Nephron progenitor cell (in vitro differentiated cells): ENCODE data around the gene S100A12.
A peak's percentile ranks its signal among the peaks of the same experiment; 100 is the strongest.

Experiments used
- DNase-seq: peaks from one replicate; pipeline ENCODE4 v3.0.0; 2021
- H3K27ac Mint-ChIP-seq: 2 replicates; pipeline ENCODE4 v1.8.0; 2021; ENCODE audit warnings: mild to moderate bottlenecking, moderate library complexity, mixed read lengths
- H3K27me3 Mint-ChIP-seq: 2 replicates; pipeline ENCODE4 v1.8.0; 2021; ENCODE audit warnings: mild to moderate bottlenecking, low read depth, mixed read lengths; ENCODE audit not compliant: poor library complexity
- H3K36me3 Mint-ChIP-seq: 2 replicates; pipeline ENCODE4 v1.8.0; 2021; ENCODE audit warnings: low read depth, mixed read lengths
- H3K4me1 Mint-ChIP-seq: 2 replicates; pipeline ENCODE4 v1.8.0; 2021; ENCODE audit warnings: mixed read lengths
- H3K4me3 Mint-ChIP-seq: 2 replicates; pipeline ENCODE4 v1.8.0; 2021; ENCODE audit warnings: mild to moderate bottlenecking, moderate library complexity, mixed read lengths
- H3K9me3 Mint-ChIP-seq: 2 replicates; pipeline ENCODE4 v1.8.0; 2021; ENCODE audit warnings: mild to moderate bottlenecking, moderate library complexity, mixed read lengths
- TF ChIP-seq, protein P1 (sequence below): fragments of 200-600 bp; sonication (generic); IDR thresholded peaks from 2 replicates; pipeline ENCODE4 v1.5.0; 2021; ENCODE audit warnings: antibody characterized with exemption

Gene S100A12

DNA sequence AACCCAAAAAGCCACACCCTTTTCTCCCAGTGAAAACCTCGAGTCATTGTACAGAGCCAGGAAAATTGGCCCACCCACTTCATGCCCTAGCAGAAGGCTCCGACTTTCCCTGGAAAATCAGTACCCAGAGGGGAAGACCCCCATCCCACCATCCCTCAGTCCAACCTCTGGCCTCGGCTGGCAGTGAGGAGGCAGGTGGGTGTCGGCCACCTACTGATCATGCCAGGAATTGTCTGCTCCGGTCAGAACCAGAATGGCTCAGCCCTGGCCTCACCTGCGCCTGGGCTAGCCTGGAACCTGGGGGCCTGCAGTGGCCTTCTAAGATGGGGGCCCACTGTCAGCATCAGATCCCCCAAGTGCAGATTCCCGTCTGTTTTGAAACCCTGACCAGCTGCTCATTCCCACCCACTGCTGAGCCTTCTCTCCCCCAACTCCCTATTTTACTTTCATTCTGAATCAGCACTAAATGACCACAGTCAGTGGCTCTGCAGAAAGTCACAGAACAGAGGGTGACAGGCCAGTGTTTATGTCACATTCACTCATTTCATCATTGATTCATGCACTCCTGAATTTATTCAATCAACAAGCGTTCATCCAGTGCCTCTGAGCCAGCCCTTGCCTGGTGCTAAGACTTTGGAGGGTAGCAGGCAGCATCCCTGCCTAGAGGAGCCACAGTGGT is 20.8 kb downstream of the S100A12 start:
- H3K4me1 Mint-ChIP-seq, result no peaks in the 10 kb centered on the region
- H3K27me3 Mint-ChIP-seq, result peaks cover 25% of the 10 kb centered on the region
- H3K36me3 Mint-ChIP-seq, result no peaks in the 10 kb centered on the region
- TF ChIP-seq, protein P1, sequence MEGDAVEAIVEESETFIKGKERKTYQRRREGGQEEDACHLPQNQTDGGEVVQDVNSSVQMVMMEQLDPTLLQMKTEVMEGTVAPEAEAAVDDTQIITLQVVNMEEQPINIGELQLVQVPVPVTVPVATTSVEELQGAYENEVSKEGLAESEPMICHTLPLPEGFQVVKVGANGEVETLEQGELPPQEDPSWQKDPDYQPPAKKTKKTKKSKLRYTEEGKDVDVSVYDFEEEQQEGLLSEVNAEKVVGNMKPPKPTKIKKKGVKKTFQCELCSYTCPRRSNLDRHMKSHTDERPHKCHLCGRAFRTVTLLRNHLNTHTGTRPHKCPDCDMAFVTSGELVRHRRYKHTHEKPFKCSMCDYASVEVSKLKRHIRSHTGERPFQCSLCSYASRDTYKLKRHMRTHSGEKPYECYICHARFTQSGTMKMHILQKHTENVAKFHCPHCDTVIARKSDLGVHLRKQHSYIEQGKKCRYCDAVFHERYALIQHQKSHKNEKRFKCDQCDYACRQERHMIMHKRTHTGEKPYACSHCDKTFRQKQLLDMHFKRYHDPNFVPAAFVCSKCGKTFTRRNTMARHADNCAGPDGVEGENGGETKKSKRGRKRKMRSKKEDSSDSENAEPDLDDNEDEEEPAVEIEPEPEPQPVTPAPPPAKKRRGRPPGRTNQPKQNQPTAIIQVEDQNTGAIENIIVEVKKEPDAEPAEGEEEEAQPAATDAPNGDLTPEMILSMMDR, result no peak
- peaks cover 3% of the 10 kb centered on the region for H3K9me3 Mint-ChIP-seq
- DNase-seq, result no peak
- H3K4me3 Mint-ChIP-seq, result no peak overlapping the region
- H3K27ac Mint-ChIP-seq, result no peak overlapping the region

DNA sequence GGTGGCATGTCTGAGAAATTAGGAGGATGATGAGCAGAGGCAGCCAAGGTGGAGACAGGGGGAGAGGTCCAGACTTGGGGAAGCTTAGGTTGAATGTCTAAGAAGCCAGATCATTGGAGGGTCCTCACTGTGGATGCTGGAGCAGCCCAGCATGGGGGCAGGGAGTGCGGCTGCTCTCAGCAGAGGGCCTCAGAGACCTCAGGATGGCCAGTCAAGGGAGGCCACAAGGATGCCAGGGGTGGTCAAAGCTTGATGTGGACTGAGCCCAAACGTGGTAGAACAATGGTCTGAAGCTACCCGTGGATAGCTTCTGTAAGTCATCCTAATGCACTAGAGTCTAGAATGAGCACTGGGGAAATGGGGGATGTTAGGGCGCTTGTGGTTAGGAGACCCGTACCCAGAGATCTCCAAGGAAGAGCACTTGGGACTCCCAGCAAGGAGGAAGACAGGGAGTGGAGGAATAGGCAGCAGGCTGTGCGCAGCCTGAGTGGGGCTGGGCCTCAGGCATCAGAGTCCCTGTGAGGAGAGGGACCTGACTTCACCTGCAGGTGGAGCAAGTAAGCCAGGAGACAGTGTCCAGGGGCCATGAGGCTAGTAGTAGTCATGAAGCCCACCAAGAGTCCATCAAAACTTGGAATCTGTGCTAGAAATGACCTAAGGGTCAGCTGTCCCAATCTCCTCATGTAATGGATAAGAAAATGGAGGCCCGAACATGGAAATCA is 22.0 kb downstream of the S100A12 start:
- Mint-ChIP-seq H3K36me3 (no peaks in the 10 kb centered on the region), H3K27me3 (peaks cover 33% of the 10 kb centered on the region), H3K27ac (no peak overlapping the region), H3K4me1 (no peaks in the 10 kb centered on the region), H3K9me3 (peaks cover 3% of the 10 kb centered on the region), H3K4me3 (no peak overlapping the region)
- peak; percentile 40 for DNase-seq
- TF ChIP-seq, protein P1, result peak; percentile 24

DNA sequence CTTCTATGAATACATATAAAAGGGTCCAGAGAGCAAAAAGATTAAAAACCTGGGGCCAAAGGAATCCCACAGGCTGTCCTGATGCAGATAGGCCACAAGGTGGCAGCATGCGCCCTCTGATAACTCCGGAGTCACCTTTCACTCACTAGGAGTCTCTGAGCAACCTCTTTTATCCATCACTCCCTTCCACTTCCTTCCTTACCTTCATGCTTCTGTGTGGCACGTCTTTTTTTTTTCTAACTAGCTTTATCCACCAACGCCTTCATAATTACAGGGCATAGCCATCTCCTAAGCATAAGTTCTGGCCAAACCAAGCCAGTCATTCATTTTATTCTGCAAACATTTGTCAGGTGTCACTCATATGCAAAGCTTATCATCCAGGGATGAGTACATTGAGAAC is 22.9 kb downstream of the S100A12 start:
- no peak overlapping the region for H3K4me3 Mint-ChIP-seq
- peaks cover 3% of the 10 kb centered on the region for H3K9me3 Mint-ChIP-seq
- H3K27me3 Mint-ChIP-seq, result peaks cover 31% of the 10 kb centered on the region
- TF ChIP-seq, protein P1, result peak; percentile 96
- no peaks in the 10 kb centered on the region for H3K4me1 Mint-ChIP-seq
- no peak overlapping the region for H3K27ac Mint-ChIP-seq
- H3K36me3 Mint-ChIP-seq, result no peaks in the 10 kb centered on the region
- peak; percentile 68 for DNase-seq

DNA sequence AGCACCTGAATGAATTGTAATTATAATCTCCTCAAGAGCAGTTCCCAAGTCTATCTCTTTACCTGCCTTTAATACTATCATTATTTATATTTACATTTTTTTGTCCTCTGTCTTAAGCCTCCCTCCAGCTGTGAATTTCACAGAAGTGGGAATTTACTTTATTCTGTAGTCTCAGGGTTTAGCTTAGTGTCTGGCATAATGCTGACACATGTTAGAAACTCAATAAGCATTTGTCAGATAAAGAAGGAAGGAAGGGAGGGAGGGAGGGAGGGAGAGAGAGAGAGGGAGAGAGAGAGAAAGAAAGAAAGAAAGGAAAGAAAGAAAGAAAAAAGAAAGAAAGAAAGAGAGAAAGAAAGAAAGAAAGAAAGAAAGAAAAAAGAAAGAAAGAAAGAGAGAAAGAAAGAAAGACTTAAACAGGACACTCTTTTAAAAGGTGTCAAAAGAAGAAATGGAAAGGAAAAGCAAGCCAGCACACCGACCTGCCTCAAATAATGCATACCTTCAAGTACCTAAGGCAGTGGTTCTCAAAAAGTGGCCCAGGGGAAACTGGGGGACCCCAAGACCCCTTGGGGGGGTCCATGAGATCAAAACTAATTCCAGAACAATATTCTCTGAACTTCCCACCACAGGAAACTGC is 25.0 kb downstream of the S100A12 start:
- H3K4me1 Mint-ChIP-seq, result no peaks in the 10 kb centered on the region
- no peak overlapping the region for H3K27ac Mint-ChIP-seq
- no peak for DNase-seq
- peaks cover 37% of the 10 kb centered on the region for H3K27me3 Mint-ChIP-seq
- TF ChIP-seq, protein P1, result no peak
- H3K9me3 Mint-ChIP-seq, result peaks cover 3% of the 10 kb centered on the region
- no peak overlapping the region for H3K4me3 Mint-ChIP-seq
- H3K36me3 Mint-ChIP-seq, result no peaks in the 10 kb centered on the region

DNA sequence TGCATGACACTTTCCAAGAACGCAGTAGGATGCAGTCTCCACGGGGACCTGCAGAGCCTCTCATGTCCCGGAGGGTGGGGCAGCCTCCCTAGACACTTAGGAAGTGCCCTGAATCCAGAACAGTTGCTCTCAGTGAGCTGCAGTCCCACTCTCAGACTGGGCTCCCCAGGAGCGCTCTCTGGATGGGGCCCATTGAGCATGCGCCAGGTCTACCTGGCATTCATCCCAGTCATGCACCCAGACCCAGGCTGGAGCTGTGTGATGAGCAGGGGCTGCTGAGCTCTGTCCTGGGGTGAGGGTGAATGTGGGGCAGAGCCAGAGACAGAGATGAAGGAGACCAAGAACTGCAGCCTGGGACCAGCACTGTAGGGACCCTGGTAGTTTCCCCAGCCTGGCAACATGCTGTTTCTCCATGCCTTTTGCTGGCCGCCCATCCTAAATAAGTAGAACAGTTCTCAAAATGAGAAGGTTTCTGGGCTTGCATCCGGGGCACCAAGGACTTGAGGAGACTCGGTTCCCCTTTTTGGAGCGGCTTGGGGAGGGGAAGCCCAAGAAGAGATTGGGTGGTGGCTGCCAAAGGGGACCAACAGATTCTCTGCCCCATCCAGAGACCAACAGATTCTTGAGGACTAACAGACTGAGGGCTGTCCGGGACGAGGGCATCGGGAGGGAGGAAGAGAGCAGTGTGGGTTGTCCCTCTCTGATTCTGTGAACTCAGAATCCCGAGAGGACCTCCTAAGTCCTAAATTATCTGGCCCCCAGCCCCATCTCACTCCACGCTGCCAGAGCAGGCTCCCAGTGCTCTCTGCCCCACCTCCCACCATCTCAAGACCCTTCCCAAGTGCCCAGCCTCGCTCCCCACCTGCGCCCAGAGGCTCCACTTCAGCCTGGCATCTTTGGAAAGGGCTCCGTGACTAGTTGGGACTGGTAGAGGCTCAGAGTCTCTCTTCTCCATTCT is 25.8 kb downstream of the S100A12 start:
- H3K4me3 Mint-ChIP-seq, result no peak overlapping the region
- no peaks in the 10 kb centered on the region for H3K36me3 Mint-ChIP-seq
- no peaks in the 10 kb centered on the region for H3K4me1 Mint-ChIP-seq
- peaks cover 39% of the 10 kb centered on the region for H3K27me3 Mint-ChIP-seq
- H3K9me3 Mint-ChIP-seq, result peaks cover 3% of the 10 kb centered on the region
- no peak for DNase-seq
- H3K27ac Mint-ChIP-seq, result no peak overlapping the region
- TF ChIP-seq, protein P1, result no peak
